ENCODE measurements around the gene TXLNB.

TXLNB gene

GRCh38 chr6:139291813-139292619 lies at the start of gene TXLNB:
Gene TXLNB (minus strand): TSS chr6:139291998. CDS start chr6:139288899, 3,099 bp downstream.
- DNase-seq (ENCODE audit: low read depth): peak; percentile 66

DNA sequence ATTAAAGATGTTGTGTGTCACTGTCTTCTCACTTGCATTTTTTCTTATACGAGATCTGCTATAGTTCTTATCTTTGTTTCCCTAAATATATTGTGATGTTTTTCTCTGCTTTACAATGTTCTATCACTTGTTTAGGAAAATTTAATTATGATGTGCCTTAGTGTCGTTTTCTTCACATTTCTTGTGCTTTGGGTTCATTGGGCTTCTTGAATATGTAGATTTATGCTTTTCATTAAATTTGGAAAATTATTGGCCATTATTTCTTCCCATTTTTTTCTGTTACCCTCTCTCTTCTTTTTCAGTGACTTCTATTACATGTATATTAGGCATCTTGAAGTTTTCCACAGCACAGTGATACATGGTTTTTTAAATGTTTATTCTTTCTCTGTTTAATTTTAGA lies 49.3 kb upstream of the TXLNB start:
- DNase-seq (ENCODE audit: low read depth): no peak

GRCh38 chr6:139338795-139339194 lies 47.0 kb upstream of the TXLNB start:
- no peak for DNase-seq (ENCODE audit: low read depth)

- DNase-seq (ENCODE audit: low read depth): no peak
Observed at GRCh38 chr6:139337830-139338229, 46.0 kb upstream of the TXLNB start.

- no peak for DNase-seq (ENCODE audit: low read depth)
Observed at GRCh38 chr6:139337001-139337400, 45.2 kb upstream of the TXLNB start.

DNA sequence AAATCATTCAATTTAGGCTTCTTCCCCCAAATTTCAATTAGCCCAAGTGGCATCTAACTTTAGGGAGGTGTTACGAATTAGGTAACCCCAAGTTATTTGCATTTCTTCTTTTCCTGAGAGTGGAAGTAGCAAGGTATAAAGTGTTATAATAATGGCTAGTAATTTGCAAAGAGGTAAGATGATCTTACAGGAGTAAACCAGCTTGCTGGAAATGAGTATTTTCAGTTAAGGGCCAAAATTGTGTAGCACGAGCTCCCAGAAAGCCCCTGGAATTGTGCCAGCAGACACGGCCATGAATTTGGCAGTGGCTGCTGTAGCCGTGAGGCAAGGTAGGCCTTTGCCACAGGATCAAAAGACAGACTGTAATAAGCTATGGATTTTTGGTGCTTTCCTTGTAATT lies 44.7 kb upstream of the TXLNB start:
- DNase-seq (ENCODE audit: low read depth): no peak

DNA sequence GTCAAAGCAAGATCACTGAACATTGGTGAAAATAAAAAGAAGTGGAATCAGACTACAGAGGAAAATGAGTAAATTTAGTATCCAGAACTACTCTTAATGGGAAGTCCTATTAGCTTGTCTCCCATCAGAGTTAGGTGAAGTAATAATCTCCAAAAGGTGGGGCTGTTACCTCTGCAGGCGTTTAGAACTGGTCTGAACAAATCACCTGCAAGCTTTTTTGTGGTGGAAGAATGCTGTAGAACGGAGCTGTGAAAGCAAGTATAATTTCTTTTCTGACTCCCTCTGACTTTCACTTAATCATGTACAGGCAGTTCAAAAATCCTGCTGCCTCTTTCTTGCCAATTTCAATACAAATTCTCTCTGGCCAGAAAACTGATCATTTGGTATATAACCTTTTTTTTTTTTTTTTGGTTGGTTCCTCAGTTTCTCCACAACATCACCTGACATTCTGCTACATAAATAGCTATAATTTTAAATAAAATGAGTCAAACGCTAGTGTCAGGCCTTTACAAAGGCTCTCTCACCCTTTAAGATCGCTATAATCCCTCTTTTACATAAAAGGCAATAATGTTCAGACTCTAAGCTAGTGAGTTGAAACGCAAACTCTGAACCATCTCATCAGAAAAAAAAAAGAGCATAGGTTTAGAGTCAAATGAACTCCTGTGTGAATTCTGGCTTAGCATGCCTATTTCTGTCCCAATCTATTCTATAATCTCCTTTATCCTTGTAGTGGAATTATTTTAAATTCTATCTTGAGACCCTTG lies 43.8 kb upstream of the TXLNB start:
- DNase-seq (ENCODE audit: low read depth): no peak

DNA sequence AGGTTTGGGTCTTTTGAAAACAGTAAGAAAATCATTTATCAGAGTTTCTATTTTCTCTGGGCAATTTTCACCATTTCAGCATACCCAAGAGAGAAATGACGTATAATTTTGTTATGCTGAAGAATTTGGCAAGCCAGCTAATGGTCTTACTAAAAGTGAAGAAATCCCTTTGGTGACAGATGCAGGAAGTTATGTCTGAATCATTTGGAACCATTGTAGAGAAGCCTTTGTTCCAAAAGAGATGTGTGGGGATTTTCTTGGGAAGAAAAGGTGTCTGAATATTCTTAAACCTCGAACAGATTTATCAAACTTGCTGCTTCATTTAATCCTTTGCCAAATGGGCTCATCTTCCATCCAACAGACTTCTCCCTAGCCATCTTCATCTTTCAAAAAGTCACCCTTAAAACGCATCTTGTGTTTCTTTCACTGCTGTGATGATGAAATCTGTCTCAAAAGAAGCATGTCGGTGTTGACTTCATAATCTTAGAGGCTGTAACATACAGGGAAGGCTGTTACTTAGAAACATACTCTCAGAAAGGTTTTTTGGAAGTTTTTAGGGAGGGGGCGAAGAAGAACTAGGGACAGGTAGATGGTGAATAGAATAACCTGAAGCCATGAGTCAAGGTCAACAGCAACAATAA lies 43.1 kb upstream of the TXLNB start:
- DNase-seq (ENCODE audit: low read depth): no peak

DNA sequence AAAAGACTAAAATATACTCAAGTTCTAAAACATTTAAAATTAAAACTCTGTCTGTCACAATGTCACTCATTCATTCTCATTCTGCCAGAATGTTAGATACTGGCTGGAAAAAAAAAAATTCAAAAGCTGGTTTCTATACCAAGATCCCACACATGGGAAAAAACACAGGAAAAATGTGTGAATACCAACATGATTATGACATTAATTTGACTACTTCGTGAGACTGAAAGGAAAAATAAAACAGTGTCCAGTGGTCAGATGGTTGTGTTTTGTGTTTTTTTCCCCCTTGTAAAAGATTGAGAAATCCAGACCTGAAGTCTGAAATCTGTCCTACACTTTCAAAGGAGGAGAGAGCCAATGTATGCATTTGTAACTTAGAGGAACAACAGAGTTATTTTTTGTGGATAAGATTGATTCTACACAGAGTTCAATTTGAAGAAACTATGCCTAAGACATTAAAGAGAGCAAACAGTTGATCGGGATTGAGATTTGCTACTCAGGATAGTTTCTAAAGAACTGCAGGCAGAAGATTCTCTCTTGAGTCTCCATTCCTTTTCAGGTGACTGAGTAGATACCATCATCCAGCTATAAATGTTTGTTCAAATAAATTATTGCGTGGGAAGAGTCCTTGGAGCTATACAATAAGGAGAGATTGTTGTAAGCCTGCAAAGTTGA lies 39.2 kb upstream of the TXLNB start:
- no peak for DNase-seq (ENCODE audit: low read depth)

GRCh38 chr6:139330306-139330705 lies 38.5 kb upstream of the TXLNB start:
- DNase-seq (ENCODE audit: low read depth): no peak

GRCh38 chr6:139329224-139329623 lies 37.4 kb upstream of the TXLNB start:
- no peak for DNase-seq (ENCODE audit: low read depth)

GRCh38 chr6:139327038-139327437 lies 35.2 kb upstream of the TXLNB start:
- DNase-seq (ENCODE audit: low read depth): no peak

DNA sequence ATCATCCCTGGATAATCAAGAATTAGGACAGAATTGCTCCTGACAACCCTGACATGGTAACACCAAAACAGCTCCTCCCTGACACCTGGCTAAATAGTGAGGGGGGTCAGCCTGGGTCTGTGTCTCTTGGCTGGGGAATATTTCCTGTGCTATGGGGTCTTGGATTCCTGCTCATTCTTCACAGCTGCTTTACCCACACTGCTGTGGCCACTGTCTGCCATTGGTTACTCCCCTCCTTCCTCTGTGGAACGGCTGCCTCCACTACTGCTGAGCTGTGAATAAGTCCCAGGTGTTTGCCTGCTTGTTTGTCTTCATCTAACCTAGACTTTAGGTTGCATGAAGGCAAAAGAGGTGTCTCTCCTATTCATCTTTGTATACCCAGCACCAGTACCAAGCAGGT lies 33.9 kb upstream of the TXLNB start:
- no peak for DNase-seq (ENCODE audit: low read depth)

GRCh38 chr6:139325125-139325524 lies 33.3 kb upstream of the TXLNB start:
- DNase-seq (ENCODE audit: low read depth): no peak

DNA sequence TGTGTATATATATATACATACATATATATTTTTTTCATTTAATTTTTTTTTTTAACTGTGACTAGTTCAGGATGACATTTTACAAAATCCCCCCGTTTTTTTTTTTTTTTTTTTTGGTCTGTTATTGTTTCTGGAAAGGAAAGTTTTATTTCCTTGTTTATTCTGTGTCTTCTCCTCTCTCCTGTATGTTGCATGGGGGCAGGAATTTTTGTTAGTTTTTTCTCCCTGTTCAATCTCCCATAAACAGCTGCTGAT lies 32.4 kb upstream of the TXLNB start:
- DNase-seq (ENCODE audit: low read depth): no peak

DNA sequence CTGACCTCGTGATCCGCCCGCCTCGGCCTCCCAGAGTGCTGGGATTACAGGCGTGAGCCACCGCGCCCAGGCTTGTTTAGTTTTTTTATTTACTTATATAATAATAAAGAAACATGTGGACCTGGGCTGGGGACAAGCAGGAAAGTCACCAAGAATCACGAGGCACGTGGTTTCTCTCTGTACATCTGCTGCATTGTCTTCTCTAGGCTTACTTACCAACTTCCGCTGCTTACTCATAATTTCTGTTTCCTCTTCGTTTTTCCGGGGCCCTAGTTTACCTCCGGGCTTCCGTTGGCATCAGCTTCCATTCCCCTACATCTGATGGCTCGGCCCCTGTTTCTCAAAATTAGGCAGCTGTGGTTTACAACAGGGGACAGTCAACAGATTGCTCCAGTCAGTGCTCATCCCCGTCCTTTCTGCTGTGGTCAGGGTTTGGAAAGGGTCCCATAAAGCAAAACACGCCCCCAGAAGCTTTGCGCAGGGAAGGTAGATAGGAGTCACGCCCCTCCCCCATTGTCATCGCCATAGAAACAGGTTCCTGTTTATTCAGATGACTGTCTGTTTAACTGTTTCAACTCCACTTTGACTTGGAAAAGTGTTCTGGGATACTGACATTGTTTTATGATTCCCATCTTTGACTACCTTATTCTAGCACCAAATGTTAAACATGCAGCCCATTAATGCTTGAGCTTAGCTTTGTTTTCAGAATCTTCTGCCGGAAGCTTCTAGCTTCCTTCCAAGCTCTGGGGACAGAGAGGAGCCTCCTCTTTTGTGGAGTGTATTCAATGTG lies 31.9 kb upstream of the TXLNB start:
- DNase-seq (ENCODE audit: low read depth): peak; percentile 73

GRCh38 chr6:139320081-139320480 lies 28.3 kb upstream of the TXLNB start:
- DNase-seq (ENCODE audit: low read depth): no peak

DNA sequence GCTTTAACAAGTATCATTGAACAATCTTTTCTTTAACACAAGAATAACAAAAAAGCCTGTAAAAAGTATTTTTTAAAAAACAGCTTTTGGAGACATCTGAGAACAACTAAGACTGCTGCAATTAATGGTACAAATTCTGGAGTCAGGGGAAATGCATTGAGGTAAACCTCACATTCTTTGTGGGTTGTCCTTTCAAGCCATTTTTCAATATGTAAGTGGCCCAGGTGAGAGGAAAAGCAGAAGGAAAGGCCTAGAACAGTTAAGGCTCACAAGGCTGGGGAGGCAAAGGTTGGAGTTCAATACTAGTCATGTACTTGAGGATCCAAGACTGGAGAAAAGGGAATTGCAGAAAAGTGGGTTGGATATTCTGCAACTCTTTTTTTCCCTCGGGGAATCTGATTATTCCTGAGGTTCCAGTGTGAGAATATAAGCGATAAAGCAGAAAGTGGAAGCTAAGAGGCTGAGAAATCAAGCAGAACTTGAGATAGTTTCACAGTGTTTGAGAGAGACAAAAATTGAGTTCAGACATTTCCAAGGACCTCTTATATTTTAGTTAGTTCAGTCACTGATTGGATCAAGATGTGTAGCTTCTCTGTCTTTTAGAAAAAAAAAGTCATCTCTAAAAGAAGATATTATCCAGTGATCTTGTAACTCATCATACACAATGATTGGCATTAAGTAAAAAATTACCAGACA lies 25.0 kb upstream of the TXLNB start:
- no peak for DNase-seq (ENCODE audit: low read depth)

DNA sequence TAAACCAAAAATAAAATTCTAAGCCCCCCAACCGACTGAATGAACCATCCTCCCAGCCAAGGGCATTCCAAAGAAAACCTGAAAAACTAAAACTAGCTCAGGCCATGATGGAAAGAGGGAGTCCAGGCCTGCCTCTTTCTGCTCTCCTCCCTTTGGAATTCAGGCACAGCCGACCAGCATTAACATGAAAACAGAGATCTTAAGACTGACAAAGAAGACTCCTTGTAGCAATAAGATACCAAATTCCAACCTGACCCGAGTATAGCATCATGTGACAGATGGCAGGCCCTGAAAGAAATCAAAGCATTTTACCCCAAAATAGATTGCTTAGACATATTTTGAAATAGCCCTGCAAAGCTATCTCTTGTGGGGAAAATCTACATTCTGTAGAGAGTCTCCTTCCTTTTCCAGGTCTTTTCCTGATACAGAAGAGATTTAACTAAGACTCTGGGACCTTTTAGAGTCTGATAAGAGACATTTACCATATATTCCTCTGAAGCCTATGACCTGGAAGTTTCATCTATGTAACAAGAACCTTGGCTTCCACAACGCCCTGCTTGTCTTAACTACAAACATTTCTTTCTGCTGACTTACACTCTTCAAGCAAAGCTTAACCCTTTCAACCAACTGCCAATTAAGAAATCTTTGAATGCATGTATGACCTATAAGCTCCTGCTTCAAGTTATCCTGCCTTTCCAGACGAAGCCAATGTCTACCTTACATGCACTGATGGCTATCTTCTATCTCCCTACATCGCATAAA lies 22.2 kb upstream of the TXLNB start:
- DNase-seq (ENCODE audit: low read depth): no peak

DNA sequence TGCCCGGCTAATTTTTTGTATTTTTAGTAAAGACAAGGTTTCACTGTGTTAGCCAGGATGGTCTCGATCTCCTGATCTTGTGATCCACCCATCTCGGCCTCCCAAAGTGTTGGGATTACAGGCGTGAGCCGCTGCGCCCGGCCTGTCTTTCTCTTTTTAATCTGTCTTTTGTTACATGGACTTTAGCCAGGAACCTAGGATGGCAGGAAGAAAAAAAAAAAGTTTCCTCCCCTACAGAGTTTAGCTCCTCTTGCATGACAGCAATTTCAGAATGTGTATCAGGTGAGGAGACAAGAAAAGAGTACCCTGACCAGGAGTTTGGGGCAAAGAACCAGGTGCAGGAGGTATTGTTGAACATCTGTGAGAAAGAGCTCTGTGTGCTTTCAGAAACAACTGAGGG lies 21.4 kb upstream of the TXLNB start:
- DNase-seq (ENCODE audit: low read depth): no peak

GRCh38 chr6:139311831-139312230 lies 20.0 kb upstream of the TXLNB start:
- no peak for DNase-seq (ENCODE audit: low read depth)
